SK-N-SH treated with all-trans-retinoic acid at 6 μM for 48 hours (cell line): ENCODE data around the gene BNC2.

ENCODE experiments used
- ATAC-seq: fragments of 200-7000 bp; cut with Tn5 transposase; 3 replicates; pipeline ENCODE4 v1.9.1; 2020; ENCODE audit warnings: mild to moderate bottlenecking, moderate library complexity
- BACH2 ChIP-seq: fragments of 250-450 bp; sonication (Bioruptor Pico); IDR thresholded peaks from 2 replicates; pipeline ENCODE4 v1.9.0; 2021; ENCODE audit warnings: mild to moderate bottlenecking, borderline replicate concordance
- CSDC2 ChIP-seq: fragments of 250-450 bp; sonication (Bioruptor Pico); IDR thresholded peaks from 2 replicates; pipeline ENCODE4 v1.5.0; 2020; ENCODE audit warnings: mild to moderate bottlenecking, moderate library complexity
- ESRRG ChIP-seq: fragments of 250-450 bp; sonication (Bioruptor Pico); IDR thresholded peaks from 2 replicates; pipeline ENCODE4 v1.6.1; 2021; ENCODE audit warnings: mild to moderate bottlenecking
- GLIS3 ChIP-seq: fragments of 250-450 bp; sonication (Bioruptor Pico); IDR thresholded peaks from 2 replicates; pipeline ENCODE4 v1.5.0; 2020; ENCODE audit warnings: mild to moderate bottlenecking, moderate library complexity
- PPARA ChIP-seq: fragments of 250-450 bp; sonication (Bioruptor Pico); IDR thresholded peaks from 2 replicates; pipeline ENCODE4 v1.5.0; 2020; ENCODE audit warnings: mild to moderate bottlenecking, borderline replicate concordance
- RARB ChIP-seq: fragments of 250-450 bp; sonication (Bioruptor Pico); IDR thresholded peaks from 2 replicates; pipeline ENCODE4 v1.8.0; 2021; ENCODE audit warnings: mild to moderate bottlenecking, moderate library complexity
- SNAI2 ChIP-seq: fragments of 250-450 bp; sonication (Bioruptor Pico); IDR thresholded peaks from 2 replicates; pipeline ENCODE4 v1.5.0; 2020; ENCODE audit warnings: mild to moderate bottlenecking, moderate library complexity
- TCF4 ChIP-seq: fragments of 250-450 bp; sonication (Bioruptor Pico); IDR thresholded peaks from 2 replicates; pipeline ENCODE4 v1.8.0; 2021; ENCODE audit warnings: mild to moderate bottlenecking, moderate library complexity, borderline replicate concordance
- TOX ChIP-seq: fragments of 250-450 bp; sonication (Bioruptor Pico); IDR thresholded peaks from 2 replicates; pipeline ENCODE4 v1.8.0; 2021; ENCODE audit warnings: mild to moderate bottlenecking, moderate library complexity, borderline replicate concordance
- ZC3H10 ChIP-seq: fragments of 250-450 bp; sonication (Bioruptor Pico); IDR thresholded peaks from 2 replicates; pipeline ENCODE4 v1.5.1; 2021; ENCODE audit warnings: mild to moderate bottlenecking, moderate library complexity
- ZFP3 ChIP-seq: fragments of 250-450 bp; sonication (Bioruptor Pico); IDR thresholded peaks from 2 replicates; pipeline ENCODE4 v1.5.0; 2020; ENCODE audit warnings: mild to moderate bottlenecking, moderate library complexity
- ZFP30 ChIP-seq: fragments of 450-650 bp; formaldehyde crosslinking; IDR thresholded peaks from 2 replicates; pipeline ENCODE4 v1.5.0; 2022; ENCODE audit warnings: mild to moderate bottlenecking, moderate library complexity
- ZNF70 ChIP-seq: fragments of 450-650 bp; formaldehyde crosslinking; IDR thresholded peaks from 2 replicates; pipeline ENCODE4 v1.5.0; 2020; ENCODE audit warnings: mild to moderate bottlenecking, moderate library complexity
- ZNF8 ChIP-seq: fragments of 450-650 bp; formaldehyde crosslinking; IDR thresholded peaks from 2 replicates; pipeline ENCODE4 v1.5.0; 2020; ENCODE audit warnings: mild to moderate bottlenecking, moderate library complexity
- TF ChIP-seq, protein P1 (sequence below): fragments of 250-450 bp; sonication (Bioruptor Pico); IDR thresholded peaks from 2 replicates; pipeline ENCODE4 v1.8.0; 2020; ENCODE audit warnings: mild to moderate bottlenecking, moderate library complexity, borderline replicate concordance
- TF ChIP-seq, protein P2 (sequence below): fragments of 250-450 bp; sonication (Bioruptor Pico); IDR thresholded peaks from 2 replicates; pipeline ENCODE4 v1.5.0; 2020; ENCODE audit warnings: mild to moderate bottlenecking, moderate library complexity
- TF ChIP-seq, protein P3 (sequence below): fragments of 250-450 bp; sonication (Bioruptor Pico); IDR thresholded peaks from 2 replicates; pipeline ENCODE4 v1.5.1; 2020; ENCODE audit warnings: low read depth, mild to moderate bottlenecking, moderate library complexity
- TF ChIP-seq, protein P4 (sequence below): fragments of 250-450 bp; sonication (Bioruptor Pico); IDR thresholded peaks from 2 replicates; pipeline ENCODE4 v1.5.1; 2021; ENCODE audit warnings: mild to moderate bottlenecking, moderate library complexity

BNC2 gene, protein sequence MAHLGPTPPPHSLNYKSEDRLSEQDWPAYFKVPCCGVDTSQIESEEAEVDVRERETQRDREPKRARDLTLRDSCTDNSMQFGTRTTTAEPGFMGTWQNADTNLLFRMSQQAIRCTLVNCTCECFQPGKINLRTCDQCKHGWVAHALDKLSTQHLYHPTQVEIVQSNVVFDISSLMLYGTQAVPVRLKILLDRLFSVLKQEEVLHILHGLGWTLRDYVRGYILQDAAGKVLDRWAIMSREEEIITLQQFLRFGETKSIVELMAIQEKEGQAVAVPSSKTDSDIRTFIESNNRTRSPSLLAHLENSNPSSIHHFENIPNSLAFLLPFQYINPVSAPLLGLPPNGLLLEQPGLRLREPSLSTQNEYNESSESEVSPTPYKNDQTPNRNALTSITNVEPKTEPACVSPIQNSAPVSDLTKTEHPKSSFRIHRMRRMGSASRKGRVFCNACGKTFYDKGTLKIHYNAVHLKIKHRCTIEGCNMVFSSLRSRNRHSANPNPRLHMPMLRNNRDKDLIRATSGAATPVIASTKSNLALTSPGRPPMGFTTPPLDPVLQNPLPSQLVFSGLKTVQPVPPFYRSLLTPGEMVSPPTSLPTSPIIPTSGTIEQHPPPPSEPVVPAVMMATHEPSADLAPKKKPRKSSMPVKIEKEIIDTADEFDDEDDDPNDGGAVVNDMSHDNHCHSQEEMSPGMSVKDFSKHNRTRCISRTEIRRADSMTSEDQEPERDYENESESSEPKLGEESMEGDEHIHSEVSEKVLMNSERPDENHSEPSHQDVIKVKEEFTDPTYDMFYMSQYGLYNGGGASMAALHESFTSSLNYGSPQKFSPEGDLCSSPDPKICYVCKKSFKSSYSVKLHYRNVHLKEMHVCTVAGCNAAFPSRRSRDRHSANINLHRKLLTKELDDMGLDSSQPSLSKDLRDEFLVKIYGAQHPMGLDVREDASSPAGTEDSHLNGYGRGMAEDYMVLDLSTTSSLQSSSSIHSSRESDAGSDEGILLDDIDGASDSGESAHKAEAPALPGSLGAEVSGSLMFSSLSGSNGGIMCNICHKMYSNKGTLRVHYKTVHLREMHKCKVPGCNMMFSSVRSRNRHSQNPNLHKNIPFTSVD

DNA sequence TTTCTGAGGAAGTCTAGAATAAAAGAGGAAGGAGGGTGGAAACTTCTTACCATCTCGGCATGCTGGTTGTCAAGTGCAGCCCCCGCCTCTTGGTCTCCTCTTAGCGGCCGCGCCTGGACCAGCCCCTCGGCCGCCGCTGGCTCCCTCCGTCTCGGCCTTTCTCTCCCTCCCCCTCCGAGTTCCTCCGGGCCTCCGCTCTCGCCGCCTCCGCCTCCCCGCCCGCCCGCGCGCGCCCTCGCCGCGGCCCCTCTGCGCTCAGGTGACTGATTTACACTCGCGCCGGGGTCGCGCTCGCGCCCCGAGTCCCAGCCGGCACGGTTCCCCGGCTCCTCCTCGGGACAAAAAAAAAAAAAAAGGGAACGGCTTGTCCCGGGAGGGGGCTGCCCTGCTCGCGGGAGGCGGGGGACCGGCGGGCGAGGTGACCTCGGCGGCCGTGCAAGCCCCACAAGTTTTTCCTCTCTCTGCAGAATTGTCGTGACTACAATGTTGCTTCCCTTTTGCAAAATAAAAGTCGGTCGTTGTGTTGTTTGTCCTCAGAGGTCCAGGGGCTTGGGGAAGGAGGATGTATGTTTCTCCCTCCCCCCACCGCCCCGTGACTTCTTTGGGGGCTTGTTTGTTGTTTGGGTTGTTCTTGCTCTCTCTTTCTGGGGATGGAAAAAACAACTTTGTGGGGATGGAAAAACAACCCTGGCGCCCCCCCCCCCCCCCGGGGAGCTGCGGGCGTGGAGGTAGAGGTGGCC lies at the start of gene BNC2:
Gene BNC2, minus strand, starts transcription at position 75 of the 740 bp plus-strand sequence. Its CDS starts 22 bp downstream, at position 53.
- ATAC-seq, result peak; percentile 69
- TF ChIP-seq TCF4 (no peak), ZNF8 (no peak)
- TF ChIP-seq, protein P1, sequence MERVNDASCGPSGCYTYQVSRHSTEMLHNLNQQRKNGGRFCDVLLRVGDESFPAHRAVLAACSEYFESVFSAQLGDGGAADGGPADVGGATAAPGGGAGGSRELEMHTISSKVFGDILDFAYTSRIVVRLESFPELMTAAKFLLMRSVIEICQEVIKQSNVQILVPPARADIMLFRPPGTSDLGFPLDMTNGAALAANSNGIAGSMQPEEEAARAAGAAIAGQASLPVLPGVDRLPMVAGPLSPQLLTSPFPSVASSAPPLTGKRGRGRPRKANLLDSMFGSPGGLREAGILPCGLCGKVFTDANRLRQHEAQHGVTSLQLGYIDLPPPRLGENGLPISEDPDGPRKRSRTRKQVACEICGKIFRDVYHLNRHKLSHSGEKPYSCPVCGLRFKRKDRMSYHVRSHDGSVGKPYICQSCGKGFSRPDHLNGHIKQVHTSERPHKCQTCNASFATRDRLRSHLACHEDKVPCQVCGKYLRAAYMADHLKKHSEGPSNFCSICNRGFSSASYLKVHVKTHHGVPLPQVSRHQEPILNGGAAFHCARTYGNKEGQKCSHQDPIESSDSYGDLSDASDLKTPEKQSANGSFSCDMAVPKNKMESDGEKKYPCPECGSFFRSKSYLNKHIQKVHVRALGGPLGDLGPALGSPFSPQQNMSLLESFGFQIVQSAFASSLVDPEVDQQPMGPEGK (CRISPR knock-in tag), result peak; percentile 76; the same call in 1 of the 2 replicates

DNA sequence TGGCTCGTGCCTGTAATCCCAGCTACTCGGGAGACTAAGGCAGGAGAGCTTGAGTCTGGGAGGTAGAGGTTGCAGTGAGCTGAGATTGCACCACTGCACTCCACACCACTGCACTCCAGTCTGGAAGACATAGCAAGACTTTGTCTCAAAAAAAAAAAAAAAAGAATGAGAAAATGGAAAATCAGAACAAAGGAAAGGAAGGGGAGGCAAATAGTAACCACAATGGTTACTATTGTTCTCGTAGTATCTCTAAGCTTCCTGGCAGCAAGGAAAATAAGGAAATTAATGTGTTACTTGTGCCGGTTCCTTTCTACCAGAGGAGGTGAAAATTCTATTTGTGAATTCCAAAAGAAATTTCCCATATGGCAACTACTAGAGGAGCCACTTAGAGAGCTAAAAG lies 48.5 kb upstream of the BNC2 start:
- ATAC-seq, result no peak
- TF ChIP-seq ZFP3 (CRISPR knock-in tag), result no peak
- TF ChIP-seq BACH2 (CRISPR knock-in tag), result no peak
- no peak for TF ChIP-seq CSDC2 (CRISPR knock-in tag)
- no peak for TF ChIP-seq ZFP30 (CRISPR knock-in tag)
- TF ChIP-seq RARB, result no peak
- no peak for TF ChIP-seq SNAI2 (CRISPR knock-in tag)
- no peak for TF ChIP-seq ZC3H10 (CRISPR knock-in tag)
- TF ChIP-seq, protein P2, sequence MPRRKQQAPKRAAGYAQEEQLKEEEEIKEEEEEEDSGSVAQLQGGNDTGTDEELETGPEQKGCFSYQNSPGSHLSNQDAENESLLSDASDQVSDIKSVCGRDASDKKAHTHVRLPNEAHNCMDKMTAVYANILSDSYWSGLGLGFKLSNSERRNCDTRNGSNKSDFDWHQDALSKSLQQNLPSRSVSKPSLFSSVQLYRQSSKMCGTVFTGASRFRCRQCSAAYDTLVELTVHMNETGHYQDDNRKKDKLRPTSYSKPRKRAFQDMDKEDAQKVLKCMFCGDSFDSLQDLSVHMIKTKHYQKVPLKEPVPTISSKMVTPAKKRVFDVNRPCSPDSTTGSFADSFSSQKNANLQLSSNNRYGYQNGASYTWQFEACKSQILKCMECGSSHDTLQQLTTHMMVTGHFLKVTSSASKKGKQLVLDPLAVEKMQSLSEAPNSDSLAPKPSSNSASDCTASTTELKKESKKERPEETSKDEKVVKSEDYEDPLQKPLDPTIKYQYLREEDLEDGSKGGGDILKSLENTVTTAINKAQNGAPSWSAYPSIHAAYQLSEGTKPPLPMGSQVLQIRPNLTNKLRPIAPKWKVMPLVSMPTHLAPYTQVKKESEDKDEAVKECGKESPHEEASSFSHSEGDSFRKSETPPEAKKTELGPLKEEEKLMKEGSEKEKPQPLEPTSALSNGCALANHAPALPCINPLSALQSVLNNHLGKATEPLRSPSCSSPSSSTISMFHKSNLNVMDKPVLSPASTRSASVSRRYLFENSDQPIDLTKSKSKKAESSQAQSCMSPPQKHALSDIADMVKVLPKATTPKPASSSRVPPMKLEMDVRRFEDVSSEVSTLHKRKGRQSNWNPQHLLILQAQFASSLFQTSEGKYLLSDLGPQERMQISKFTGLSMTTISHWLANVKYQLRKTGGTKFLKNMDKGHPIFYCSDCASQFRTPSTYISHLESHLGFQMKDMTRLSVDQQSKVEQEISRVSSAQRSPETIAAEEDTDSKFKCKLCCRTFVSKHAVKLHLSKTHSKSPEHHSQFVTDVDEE (CRISPR knock-in tag), result no peak
- TF ChIP-seq, protein P1 (CRISPR knock-in tag), result no peak
- no peak for TF ChIP-seq PPARA (CRISPR knock-in tag)
- no peak for TF ChIP-seq ZNF70 (CRISPR knock-in tag)
- TF ChIP-seq ESRRG (CRISPR knock-in tag), result no peak

DNA sequence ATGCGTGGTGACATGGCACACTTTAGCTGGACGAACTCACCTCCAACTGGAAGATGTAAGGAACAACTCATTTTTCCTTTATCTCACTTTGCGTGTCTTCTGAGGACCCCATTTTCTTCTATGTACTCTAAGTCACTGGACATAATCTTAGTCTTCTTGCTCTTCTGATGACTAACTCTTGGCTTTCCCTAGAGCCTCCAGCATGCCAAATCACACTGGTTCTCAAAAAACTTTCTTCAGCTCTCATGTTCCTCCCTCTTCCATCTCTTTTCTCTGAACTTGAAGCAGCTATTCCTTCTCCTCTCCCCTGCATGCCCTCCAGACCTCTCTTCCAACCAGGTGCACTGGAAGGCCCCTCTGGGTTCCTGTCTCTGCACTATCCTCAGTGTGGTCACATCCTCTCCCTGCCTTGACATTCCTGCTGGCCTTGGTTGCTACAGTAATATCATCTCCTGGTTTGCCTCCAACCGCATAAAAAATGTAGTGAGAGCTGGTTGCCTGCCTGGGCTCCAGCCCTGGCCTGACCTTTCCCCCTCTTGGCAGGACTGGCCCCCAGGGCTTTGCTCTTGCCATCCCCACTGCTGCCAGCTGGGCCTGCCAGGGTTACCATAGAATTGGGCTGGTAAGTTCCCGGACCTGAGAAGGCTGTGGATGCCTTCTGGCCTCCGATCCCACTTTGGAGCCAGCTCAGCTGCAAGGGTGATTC lies 44.8 kb upstream of the BNC2 start:
- ATAC-seq, result no peak
- TF ChIP-seq, protein P3, sequence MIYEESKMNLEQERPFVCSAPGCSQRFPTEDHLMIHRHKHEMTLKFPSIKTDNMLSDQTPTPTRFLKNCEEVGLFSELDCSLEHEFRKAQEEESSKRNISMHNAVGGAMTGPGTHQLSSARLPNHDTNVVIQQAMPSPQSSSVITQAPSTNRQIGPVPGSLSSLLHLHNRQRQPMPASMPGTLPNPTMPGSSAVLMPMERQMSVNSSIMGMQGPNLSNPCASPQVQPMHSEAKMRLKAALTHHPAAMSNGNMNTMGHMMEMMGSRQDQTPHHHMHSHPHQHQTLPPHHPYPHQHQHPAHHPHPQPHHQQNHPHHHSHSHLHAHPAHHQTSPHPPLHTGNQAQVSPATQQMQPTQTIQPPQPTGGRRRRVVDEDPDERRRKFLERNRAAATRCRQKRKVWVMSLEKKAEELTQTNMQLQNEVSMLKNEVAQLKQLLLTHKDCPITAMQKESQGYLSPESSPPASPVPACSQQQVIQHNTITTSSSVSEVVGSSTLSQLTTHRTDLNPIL (CRISPR knock-in tag), result no peak
- TF ChIP-seq TOX (CRISPR knock-in tag) (no peak), ZNF8 (no peak), CSDC2 (CRISPR knock-in tag) (no peak), ZFP30 (CRISPR knock-in tag) (no peak), BACH2 (CRISPR knock-in tag) (no peak), TCF4 (no peak), GLIS3 (CRISPR knock-in tag) (no peak)
- TF ChIP-seq, protein P4, sequence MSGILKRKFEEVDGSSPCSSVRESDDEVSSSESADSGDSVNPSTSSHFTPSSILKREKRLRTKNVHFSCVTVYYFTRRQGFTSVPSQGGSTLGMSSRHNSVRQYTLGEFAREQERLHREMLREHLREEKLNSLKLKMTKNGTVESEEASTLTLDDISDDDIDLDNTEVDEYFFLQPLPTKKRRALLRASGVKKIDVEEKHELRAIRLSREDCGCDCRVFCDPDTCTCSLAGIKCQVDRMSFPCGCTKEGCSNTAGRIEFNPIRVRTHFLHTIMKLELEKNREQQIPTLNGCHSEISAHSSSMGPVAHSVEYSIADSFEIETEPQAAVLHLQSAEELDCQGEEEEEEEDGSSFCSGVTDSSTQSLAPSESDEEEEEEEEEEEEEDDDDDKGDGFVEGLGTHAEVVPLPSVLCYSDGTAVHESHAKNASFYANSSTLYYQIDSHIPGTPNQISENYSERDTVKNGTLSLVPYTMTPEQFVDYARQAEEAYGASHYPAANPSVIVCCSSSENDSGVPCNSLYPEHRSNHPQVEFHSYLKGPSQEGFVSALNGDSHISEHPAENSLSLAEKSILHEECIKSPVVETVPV (CRISPR knock-in tag), result no peak
- TF ChIP-seq, protein P2 (CRISPR knock-in tag), result no peak
